K562 treated with DMSO at 1 percent for 48 hours (cell line): ENCODE results near the gene TMIGD1. TPM values are rescaled to one million over a fixed set of nuclear protein-coding genes. Genes with fewer than 3 reads are reported as not detected.

Experiments
- total RNA-seq: library from RNA; unstranded; fragments of 300-600 nt; gene quantifications from 2 replicates; pipeline ENCODE4 v1.2.3, GENCODE V29; 2022; ENCODE audit warnings: low replicate concordance; ENCODE audit errors: extremely low read depth

TMIGD1 gene
- total RNA-seq, result not detected in 2 replicates

GRCh38 chr17:30333503-30334360, at the start of gene TMIGD1:
Gene TMIGD1, minus strand, starts transcription at chr17:30334057. Its CDS starts 1,924 bp downstream, at chr17:30332133.

GRCh38 chr17:30378825-30379302, 45.0 kb upstream of the TMIGD1 start, which contains the start of gene CPD:
Gene CPD, plus strand, starts transcription at chr17:30378927. Its CDS starts 54 bp downstream, at chr17:30378981.

GRCh38 chr17:30291543-30292285, 42.1 kb downstream of the TMIGD1 start, which contains the start of gene BLMH:
Gene BLMH, minus strand, starts transcription at chr17:30291944. Its CDS starts 125 bp downstream, at chr17:30291819.

Other genes starting within 250 kb of the TMIGD1 start
- gene NSRP1, start 217.2 kb downstream of the TMIGD1 start, total RNA-seq, result not detected in 2 replicates
- not detected in 2 replicates for gene SLC6A4, start 98.4 kb downstream of the TMIGD1 start, total RNA-seq
- gene BLMH, start 42.1 kb downstream of the TMIGD1 start, total RNA-seq, result not detected in 2 replicates
- not detected in 2 replicates for gene CPD, start 44.9 kb upstream of the TMIGD1 start, total RNA-seq
- gene GOSR1, start 143.4 kb upstream of the TMIGD1 start, total RNA-seq, result not detected in 2 replicates